Adrenal gland (tissue), 12 donors: ENCODE measurements around the gene RNF4. TPM values are rescaled to one million over a fixed set of nuclear protein-coding genes. Genes with fewer than 3 reads are reported as not detected.

Experiments
- DNase-seq, 7 donors: peaks; one replicate each; pipeline ENCODE4 v3.0.0-alpha.2; 2019 to 2020
- H3K27ac ChIP-seq, 5 donors: fragments of 200-600 bp; sonication (generic) in 4 of 5; 1 replicate in 3 of 5; 2 replicates in 2 of 5; pipeline versions ENCODE4 v1.5.1 to v1.8.0; 2016 to 2020; ENCODE audit warnings: mild to moderate bottlenecking in 1 of 5
- H3K27me3 ChIP-seq: fragments of 200-600 bp; 2 replicates; pipeline ENCODE4 v1.8.0; 2021
- H3K36me3 ChIP-seq, 2 donors: fragments of 200-600 bp; replicated peaks in 1 of 2; 1 replicate in 1 of 2; 2 replicates in 1 of 2; pipeline versions ENCODE4 v1.5.1 to v1.8.0; 2018 to 2022
- H3K4me1 ChIP-seq, 2 donors: fragments of 200-600 bp; replicated peaks in 1 of 2; 1 replicate in 1 of 2; 2 replicates in 1 of 2; pipeline versions ENCODE4 v1.5.1 to v1.8.0; 2018 to 2021
- H3K4me3 ChIP-seq, 4 donors: fragments of 200-600 bp; sonication (generic) in 3 of 4; one replicate each; pipeline ENCODE4 v1.5.1; 2016 to 2018
- H3K9me3 ChIP-seq, 3 donors: fragments of 200-600 bp; sonication (generic) in 1 of 3; replicated peaks in 1 of 3; 1 replicate in 2 of 3; 2 replicates in 1 of 3; pipeline versions ENCODE4 v1.5.1 to v1.8.0; 2016 to 2021
- CTCF ChIP-seq, 6 experiments: fragments of 450-650 bp in 4 of 6; fragments of 200-600 bp in 2 of 6; sonication (generic) in 1 of 6; IDR thresholded peaks; 1 replicate in 5 of 6; 2 replicates in 1 of 6; pipeline versions ENCODE4 v1.5.1 to v1.8.0; 2016 to 2021; ENCODE audit warnings: antibody characterized with exemption in 6 of 6, mild to moderate bottlenecking in 2 of 6, moderate library complexity in 1 of 6
- POLR2A ChIP-seq, 2 donors: fragments of 450-650 bp; IDR thresholded peaks; one replicate each; pipeline ENCODE4 v1.6.1; 2017; ENCODE audit warnings: antibody characterized with exemption in 2 of 2, mild to moderate bottlenecking in 2 of 2, moderate library complexity in 1 of 2
- WGBS, 4 donors: extraction: QIAGEN DNeasy Blood & Tissue Kit in 2 of 4; methylation state at CpG; one replicate each; pipeline versions ENCODE4 v1.1.5 to v1.1.7; 2013 to 2017; 5-methylcytosine and 5-hydroxymethylcytosine counted together
- intact Hi-C, 2 donors: fragments of 100-400 bp; cut with DNase I; formaldehyde crosslinking; loops; one replicate each; pipeline versions ENCODE4 v1.14.1 to v1.15.0; 2022 to 2023
- polyA plus RNA-seq, 3 donors: library from polyadenylated mRNA; stranded (reverse); fragments of 200-250 nt in 2 of 3; fragments of 350-450 nt in 1 of 3; fragmentation: Illumina TruSeq in 1 of 3; extraction: RNeasy Lipid Tissue Mini Kit (QIAGEN cat#74804) in 1 of 3; gene quantifications; one replicate each; pipeline ENCODE4 v1.2.3, GENCODE V29; 2013 to 2014
- total RNA-seq, 9 donors: library from RNA; depleted of rRNA in 4 of 9; stranded (reverse); fragments of >200 nt in 4 of 9; fragments of 120-200 nt in 1 of 9; fragmentation: NEBNext Ultra II Directional in 1 of 9; extraction: Animal tissue kit (Norgen Biotek cat#: 25700) in 1 of 9; gene quantifications; one replicate each; pipeline versions ENCODE4 v1.1.0 to v1.2.4, GENCODE V29; 2013 to 2023
- donor health status: healthy with polysubstance abuse.
- donor health status: Bipolar disorder and iron deficiency.
- donor health status: DM: yes; HTN: yes; CAD: no.
- donor health status: DM: no; HTN: no; CAD: no.
- donor health status: DM: no; HTN: no; CAD: no.
- donor health status: DM: yes; HTN: yes; CAD: no.

Gene RNF4
- total and polyA plus RNA-seq, 12 donors: 14.5 to 84.1 (median 49.9) TPM

- peak in 1 of 7 donors; percentile 32 for DNase-seq
These were observed 32.6 kb upstream of the RNF4 start for GRCh38 chr4:2436301-2436700.

DNA sequence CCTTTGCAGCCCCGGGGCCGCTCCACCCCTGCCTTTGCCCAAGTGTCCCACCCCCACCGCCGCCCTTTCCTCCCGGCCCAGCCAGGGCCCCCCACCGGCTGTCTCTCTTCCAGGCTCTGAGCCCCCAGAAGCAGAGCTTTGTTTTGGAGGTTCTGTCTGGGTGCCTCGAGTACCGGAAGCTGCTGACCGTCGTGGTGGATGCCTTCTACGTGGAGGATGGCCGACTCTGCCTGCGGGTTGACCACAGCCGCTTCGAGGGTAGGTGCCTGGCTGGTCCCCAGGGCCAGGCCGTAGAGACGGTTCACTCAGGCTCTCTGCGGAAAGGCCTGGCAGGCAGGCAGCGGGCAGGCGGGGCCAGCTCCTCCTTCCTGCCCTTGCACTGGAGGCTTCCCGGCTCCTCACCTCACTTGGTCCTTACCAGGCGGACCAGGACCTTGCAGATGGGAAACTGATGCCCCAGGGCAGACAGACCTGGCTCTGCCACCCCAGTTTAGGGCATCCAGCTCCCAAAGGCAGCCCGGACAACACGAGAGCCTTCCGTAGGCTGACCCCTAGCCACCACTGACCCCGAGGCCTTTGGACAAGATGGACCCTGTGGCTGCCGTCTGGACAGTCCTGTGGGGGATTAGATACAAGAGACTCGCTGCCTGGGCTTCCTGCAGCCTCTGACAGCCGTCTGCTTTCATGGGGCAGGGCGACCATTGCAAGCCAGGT is 32.0 kb upstream of the RNF4 start:
- Histone ChIP-seq H3K4me3 (no peak overlapping the region), H3K36me3 (no peaks in the 10 kb centered on the region), H3K27ac (no peak overlapping the region), H3K27me3 (no peaks in the 10 kb centered on the region), H3K9me3 (no peaks in the 10 kb centered on the region), H3K4me1 (no peaks in the 10 kb centered on the region)
- no peak for DNase-seq
- intact Hi-C loops: no loop called here
- WGBS, 4 donors: 70 to 89% (median 79%) methylated on average over 2 to 30 of the region's 30 CpGs
- TF ChIP-seq POLR2A (IDR thresholded peaks at IDR 0.05) (no peak), CTCF (IDR thresholded peaks at IDR 0.05) (no peak)

More at GRCh38 chr4:2436301-2436700, 32.6 kb upstream of the RNF4 start:
- WGBS, 4 donors: 25 to 57% (median 49%) methylated on average over 10 of the region's 10 CpGs
- H3K4me1 ChIP-seq: no peaks in the 10 kb centered on the region
- TF ChIP-seq POLR2A (IDR thresholded peaks at IDR 0.05) (no peak), CTCF (IDR thresholded peaks at IDR 0.05) (peak in 3 of 6 experiments; percentile 16 to 32 (median 30))
- intact Hi-C loops: no loop called here
- H3K9me3 ChIP-seq: no peaks in the 10 kb centered on the region
- H3K4me3 ChIP-seq: no peak overlapping the region
- H3K27me3 ChIP-seq: no peaks in the 10 kb centered on the region
- no peak overlapping the region for H3K27ac ChIP-seq
- no peaks in the 10 kb centered on the region for H3K36me3 ChIP-seq

DNA sequence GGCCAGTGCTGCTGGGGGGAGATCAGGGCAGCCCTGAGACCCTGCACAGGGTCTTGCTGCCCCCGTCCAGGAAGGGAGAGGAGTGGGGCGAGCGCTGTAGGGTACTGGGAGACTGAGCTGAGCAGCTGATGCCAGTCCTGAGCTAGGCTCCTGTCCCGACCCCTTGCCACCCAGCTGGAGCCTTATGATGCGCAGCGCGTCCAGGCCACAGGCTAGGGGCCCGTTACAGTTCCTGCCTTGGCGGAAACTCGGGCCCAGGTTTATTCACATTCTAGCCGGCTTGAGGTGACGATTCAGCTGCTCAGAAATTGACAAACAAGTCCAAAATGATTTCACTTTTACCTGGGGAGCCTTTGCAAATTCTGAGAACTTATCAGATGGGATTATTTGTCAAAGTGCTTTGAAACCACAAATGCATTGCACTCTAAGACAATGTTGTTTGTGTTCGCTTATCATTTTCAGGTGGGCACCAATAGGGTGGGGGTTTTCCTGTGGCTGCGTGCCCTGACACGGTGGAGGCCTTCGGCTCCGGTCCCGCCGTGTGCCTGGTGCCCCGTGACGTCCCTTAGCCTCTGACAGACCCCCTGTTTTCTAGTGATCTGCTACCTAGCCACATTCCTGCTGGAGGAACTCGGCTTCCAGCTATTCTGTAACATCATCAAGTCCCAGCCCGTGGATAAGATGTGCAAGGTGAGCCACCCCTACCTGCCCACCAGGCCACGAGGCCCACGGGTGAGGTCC is 31.3 kb upstream of the RNF4 start:
- TF ChIP-seq CTCF (IDR thresholded peaks at IDR 0.05) (no peak), POLR2A (IDR thresholded peaks at IDR 0.05) (no peak)
- intact Hi-C loops: no loop called here

GRCh38 chr4:2438822-2439718 is 29.8 kb upstream of the RNF4 start:
- no peak for TF ChIP-seq POLR2A (IDR thresholded peaks at IDR 0.05)
- no peak for TF ChIP-seq CTCF (IDR thresholded peaks at IDR 0.05)
- H3K9me3 ChIP-seq: no peaks in the 10 kb centered on the region
- no peaks in the 10 kb centered on the region for H3K36me3 ChIP-seq
- H3K4me3 ChIP-seq: no peak overlapping the region
- 80 to 89% (median 88%) methylated on average over 8 to 16 of the region's 16 CpGs for WGBS, 4 donors
- no peak overlapping the region for H3K27ac ChIP-seq
- H3K4me1 ChIP-seq: no peaks in the 10 kb centered on the region
- DNase-seq: no peak
- intact Hi-C loops: no loop called here
- no peaks in the 10 kb centered on the region for H3K27me3 ChIP-seq

More for the DNA sequence above, 31.3 kb upstream of the RNF4 start:
- Histone ChIP-seq H3K4me1 (no peaks in the 10 kb centered on the region), H3K27me3 (no peaks in the 10 kb centered on the region), H3K36me3 (no peaks in the 10 kb centered on the region), H3K4me3 (no peak overlapping the region), H3K27ac (no peak overlapping the region), H3K9me3 (no peaks in the 10 kb centered on the region)
- 87 to 95% (median 88%) methylated on average over 13 to 25 of the region's 25 CpGs for WGBS, 4 donors
- no peak for DNase-seq
